Gastrocnemius medialis (tissue), 4 donors: ENCODE data around the gene ANTXR1. TPM values are rescaled to one million over a fixed set of nuclear protein-coding genes. Genes with fewer than 3 reads are reported as not detected.

Source experiments
- ATAC-seq, 2 donors: fragments of 150-250 bp; one replicate each; pipeline ENCODE4 v1.9.1; 2016
- DNase-seq, 2 donors: peaks; one replicate each; pipeline ENCODE4 v3.0.0-alpha.2; 2019
- H3K27ac ChIP-seq, 4 donors: fragments of 200-600 bp; sonication (generic); 1 replicate in 1 of 4; 2 replicates in 3 of 4; pipeline ENCODE4 v1.5.1; 2016 to 2018; ENCODE audit warnings: mild to moderate bottlenecking in 2 of 4, moderate library complexity in 1 of 4
- H3K27me3 ChIP-seq, 3 donors: fragments of 200-600 bp; sonication (generic) in 2 of 3; 1 replicate in 1 of 3; 2 replicates in 2 of 3; pipeline versions ENCODE4 v1.5.1 to v1.6.0; 2016 to 2019; ENCODE audit warnings: mild to moderate bottlenecking in 1 of 3, moderate library complexity in 1 of 3
- H3K36me3 ChIP-seq, 2 donors: fragments of 200-600 bp; sonication (generic) in 1 of 2; one replicate each; pipeline ENCODE4 v1.5.1; 2017 to 2018
- H3K4me1 ChIP-seq, 2 donors: fragments of 200-600 bp; sonication (generic) in 1 of 2; one replicate each; pipeline ENCODE4 v1.5.1; 2016 to 2017; ENCODE audit warnings: mild to moderate bottlenecking in 2 of 2
- H3K4me3 ChIP-seq, 4 donors: fragments of 200-600 bp; sonication (generic) in 3 of 4; 1 replicate in 1 of 4; 2 replicates in 3 of 4; pipeline ENCODE4 v1.5.1; 2016 to 2019; ENCODE audit warnings: mild to moderate bottlenecking in 2 of 4
- H3K9me3 ChIP-seq, 3 donors: fragments of 200-600 bp; sonication (generic) in 2 of 3; 1 replicate in 1 of 3; 2 replicates in 2 of 3; pipeline ENCODE4 v1.5.1; 2016 to 2019
- POLR2A ChIP-seq, 2 donors: fragments of 450-650 bp; IDR thresholded peaks; one replicate each; pipeline ENCODE4 v1.6.1; 2017; ENCODE audit warnings: antibody characterized with exemption in 2 of 2, mild to moderate bottlenecking in 2 of 2, moderate library complexity in 2 of 2
- in situ Hi-C, 4 donors: fragments of 200-750 bp; cut with MboI; loops; one replicate each; pipeline versions ENCODE4 v1.15.0 to v1.8.0; 2017; ENCODE audit warnings: low sequenced_read_pairs in 4 of 4
- intact Hi-C: fragments of 100-400 bp; cut with DNase I; formaldehyde crosslinking; loops from one replicate; pipeline ENCODE4 v1.15.1; 2023; ENCODE audit warnings: low total_unique reads
- total RNA-seq, 4 donors: library from RNA; depleted of rRNA; stranded (reverse); fragments of >200 nt; gene quantifications; one replicate each; pipeline versions ENCODE4 v1.1.0 to v1.2.3, GENCODE V29; 2016
- TF ChIP-seq, protein P1 (sequence below), 5 experiments: fragments of 450-650 bp in 3 of 5; fragments of 200-600 bp in 2 of 5; sonication (generic) in 2 of 5; IDR thresholded peaks in 4 of 5; conservative IDR thresholded peaks in 1 of 5; 1 replicate in 4 of 5; 2 replicates in 1 of 5; pipeline ENCODE4 v1.5.1; 2016 to 2019; ENCODE audit warnings: antibody characterized with exemption in 5 of 5, mild to moderate bottlenecking in 3 of 5, moderate library complexity in 3 of 5

Gene ANTXR1
- 10 to 100 TPM in 2 of 4 donors, 1 to 10 TPM in 2; 8.0 to 13.6 (median 9.7) TPM for total RNA-seq

DNA sequence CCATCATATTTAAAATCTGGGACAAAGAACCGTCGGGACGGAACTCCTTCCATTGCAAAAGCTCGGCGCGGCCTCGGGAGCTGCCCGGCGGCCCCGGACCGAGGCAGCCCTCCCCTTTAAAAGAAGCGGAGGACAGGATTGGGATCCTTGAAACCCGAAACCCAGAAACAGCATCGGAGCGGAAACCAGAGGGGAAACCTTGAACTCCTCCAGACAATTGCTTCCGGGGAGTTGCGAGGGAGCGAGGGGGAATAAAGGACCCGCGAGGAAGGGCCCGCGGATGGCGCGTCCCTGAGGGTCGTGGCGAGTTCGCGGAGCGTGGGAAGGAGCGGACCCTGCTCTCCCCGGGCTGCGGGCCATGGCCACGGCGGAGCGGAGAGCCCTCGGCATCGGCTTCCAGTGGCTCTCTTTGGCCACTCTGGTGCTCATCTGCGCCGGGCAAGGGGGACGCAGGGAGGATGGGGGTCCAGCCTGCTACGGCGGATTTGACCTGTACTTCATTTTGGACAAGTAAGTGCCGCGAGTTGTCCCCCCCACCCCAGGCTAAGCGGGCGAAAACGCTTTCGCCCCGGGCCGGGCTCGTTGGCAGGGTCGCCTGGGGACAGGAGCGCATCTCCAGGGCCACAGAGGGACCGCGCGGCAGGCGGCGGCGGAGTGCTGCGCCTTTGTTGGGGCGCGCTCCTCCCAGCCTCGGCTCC, at the start of gene ANTXR1:
ANTXR1 (plus strand) TSS at position 38 of the 698 bp plus-strand sequence; CDS start at position 359, 321 bp downstream.
- Histone ChIP-seq H3K36me3 (no peaks in the 10 kb centered on the region), H3K27ac (peak within 1 kb of the TSS; percentile 42 to 72 (median 57)), H3K4me1 (peaks cover 18 to 27% of the 10 kb centered on the region in 2 donors), H3K27me3 (peaks cover 6 to 25% (median 22%) of the 10 kb centered on the region in 3 donors), H3K4me3 (peak within 1 kb of the TSS; percentile 67 to 80 (median 74)), H3K9me3 (no peaks in the 10 kb centered on the region)
- no peak for TF ChIP-seq POLR2A (IDR thresholded peaks at IDR 0.05)
- TF ChIP-seq, protein P1, sequence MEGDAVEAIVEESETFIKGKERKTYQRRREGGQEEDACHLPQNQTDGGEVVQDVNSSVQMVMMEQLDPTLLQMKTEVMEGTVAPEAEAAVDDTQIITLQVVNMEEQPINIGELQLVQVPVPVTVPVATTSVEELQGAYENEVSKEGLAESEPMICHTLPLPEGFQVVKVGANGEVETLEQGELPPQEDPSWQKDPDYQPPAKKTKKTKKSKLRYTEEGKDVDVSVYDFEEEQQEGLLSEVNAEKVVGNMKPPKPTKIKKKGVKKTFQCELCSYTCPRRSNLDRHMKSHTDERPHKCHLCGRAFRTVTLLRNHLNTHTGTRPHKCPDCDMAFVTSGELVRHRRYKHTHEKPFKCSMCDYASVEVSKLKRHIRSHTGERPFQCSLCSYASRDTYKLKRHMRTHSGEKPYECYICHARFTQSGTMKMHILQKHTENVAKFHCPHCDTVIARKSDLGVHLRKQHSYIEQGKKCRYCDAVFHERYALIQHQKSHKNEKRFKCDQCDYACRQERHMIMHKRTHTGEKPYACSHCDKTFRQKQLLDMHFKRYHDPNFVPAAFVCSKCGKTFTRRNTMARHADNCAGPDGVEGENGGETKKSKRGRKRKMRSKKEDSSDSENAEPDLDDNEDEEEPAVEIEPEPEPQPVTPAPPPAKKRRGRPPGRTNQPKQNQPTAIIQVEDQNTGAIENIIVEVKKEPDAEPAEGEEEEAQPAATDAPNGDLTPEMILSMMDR (IDR thresholded peaks at IDR 0.05 in 4 of 5, conservative IDR thresholded peaks at IDR 0.05 in 1 of 5) = peak in 1 of 5 experiments; percentile 15
- intact Hi-C loops (loop anchor here (1.0 to 5.0 kb wide), 2 partner anchors 164 to 294 kb away; no protein-coding TSS in a partner anchor), in situ Hi-C loops (loop anchor here in 3 of 4 donors (5.0 to 10.0 kb wide), 3 partner anchors 292 to 302 kb away; no protein-coding TSS in a partner anchor)
- DNase-seq (peak; percentile 32 to 41), ATAC-seq (peak; percentile 82 to 90)

DNA sequence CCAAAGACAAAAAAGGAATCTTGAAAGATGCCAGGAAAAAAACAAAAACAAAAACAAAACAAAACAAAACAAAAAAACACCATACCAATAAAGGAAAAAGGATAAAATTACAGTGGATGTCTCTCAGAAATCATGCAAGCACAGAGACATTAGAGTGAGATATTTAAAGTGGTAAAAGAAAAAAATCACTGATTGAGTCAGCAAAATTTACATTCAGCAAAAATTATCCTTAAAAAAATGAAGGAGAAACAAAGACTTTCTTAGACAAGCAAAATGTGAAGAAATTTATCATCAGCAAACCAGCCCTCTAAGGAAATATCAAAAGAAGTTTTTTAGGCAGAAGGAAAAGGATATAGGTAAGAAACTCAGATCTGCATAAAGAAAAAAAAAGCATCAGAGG, 48.7 kb upstream of the ANTXR1 start:
- no peak for DNase-seq
- no peak overlapping the region for H3K27ac ChIP-seq
- ATAC-seq = no peak
- no peaks in the 10 kb centered on the region for H3K36me3 ChIP-seq
- H3K9me3 ChIP-seq = no peaks in the 10 kb centered on the region
- no peaks in the 10 kb centered on the region for H3K4me1 ChIP-seq
- no peaks in the 10 kb centered on the region for H3K27me3 ChIP-seq
- H3K4me3 ChIP-seq = no peak overlapping the region
- in situ Hi-C loops (no loop called here), intact Hi-C loops (no loop called here)
- TF ChIP-seq POLR2A (IDR thresholded peaks at IDR 0.05) = no peak
- TF ChIP-seq, protein P1 (IDR thresholded peaks at IDR 0.05 in 4 of 5, conservative IDR thresholded peaks at IDR 0.05 in 1 of 5) = no peak

DNA sequence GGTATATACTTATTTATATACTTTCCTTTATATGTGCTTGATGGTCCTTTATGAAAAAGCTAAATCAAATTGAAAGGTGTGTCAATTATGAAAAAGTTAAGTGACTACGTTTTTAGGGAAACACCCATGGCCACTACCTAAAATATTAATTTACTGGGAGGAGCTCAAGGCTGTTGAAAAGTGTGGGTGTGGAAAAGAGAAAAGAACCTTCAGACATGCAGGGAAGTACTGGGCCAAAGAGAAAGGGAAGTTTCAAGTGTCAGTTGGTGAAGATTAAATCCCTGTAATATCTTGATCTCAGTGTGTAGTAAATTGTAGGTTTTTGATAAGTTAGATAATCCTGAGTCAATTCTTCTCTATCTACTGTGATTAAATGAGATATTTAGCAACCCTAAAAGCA, 44.8 kb upstream of the ANTXR1 start:
- in situ Hi-C loops = no loop called here

DNA sequence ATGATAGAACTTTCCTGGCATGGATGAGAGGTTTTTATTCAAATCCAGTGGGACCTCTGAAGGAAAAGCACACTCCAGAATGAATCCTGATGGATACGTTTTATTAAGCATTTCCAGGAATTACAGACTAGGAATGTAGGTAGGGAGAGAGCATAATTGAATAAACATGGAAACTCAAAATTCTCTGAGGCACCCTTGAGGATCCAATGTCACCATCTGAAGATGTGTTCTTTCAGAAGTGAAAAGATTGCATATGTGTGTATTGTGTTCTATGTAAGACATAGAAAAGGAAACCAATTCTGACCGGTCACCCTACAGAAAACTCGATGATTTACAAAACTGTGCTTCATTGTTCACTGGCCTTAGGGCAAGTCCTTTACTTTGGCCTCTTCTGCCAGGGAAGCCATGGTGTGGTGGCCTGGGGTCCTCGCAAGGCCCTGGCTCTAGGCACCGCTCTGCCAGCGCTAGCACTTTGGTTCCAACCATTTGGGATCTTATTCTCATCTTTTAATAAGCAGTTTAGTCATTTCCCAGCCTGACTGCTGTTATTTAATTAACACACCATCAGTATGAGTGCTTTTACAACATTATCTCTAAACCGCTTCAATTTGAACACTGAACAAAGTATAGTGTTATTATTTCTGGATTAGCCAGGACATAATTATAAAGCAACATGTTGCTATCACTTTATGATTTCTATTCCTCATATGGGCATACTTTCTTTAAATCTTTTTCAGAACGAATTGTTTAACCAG, 43.1 kb upstream of the ANTXR1 start:
- no peak overlapping the region for H3K27ac ChIP-seq
- DNase-seq = no peak
- intact Hi-C loops = no loop called here

More for the DNA sequence above, 44.8 kb upstream of the ANTXR1 start:
- H3K36me3 ChIP-seq = no peaks in the 10 kb centered on the region
- DNase-seq (no peak), ATAC-seq (no peak)
- no peaks in the 10 kb centered on the region for H3K27me3 ChIP-seq
- H3K27ac ChIP-seq = no peak overlapping the region
- TF ChIP-seq, protein P1 (IDR thresholded peaks at IDR 0.05 in 4 of 5, conservative IDR thresholded peaks at IDR 0.05 in 1 of 5) = no peak
- TF ChIP-seq POLR2A (IDR thresholded peaks at IDR 0.05) = no peak
- intact Hi-C loops = no loop called here
- H3K4me3 ChIP-seq = no peak overlapping the region
- H3K9me3 ChIP-seq = no peaks in the 10 kb centered on the region
- no peaks in the 10 kb centered on the region for H3K4me1 ChIP-seq

More for the DNA sequence above, 43.1 kb upstream of the ANTXR1 start:
- no peak for TF ChIP-seq POLR2A (IDR thresholded peaks at IDR 0.05)
- TF ChIP-seq, protein P1 (IDR thresholded peaks at IDR 0.05 in 4 of 5, conservative IDR thresholded peaks at IDR 0.05 in 1 of 5) = no peak
- Histone ChIP-seq H3K9me3 (no peaks in the 10 kb centered on the region), H3K27me3 (no peaks in the 10 kb centered on the region), H3K4me3 (no peak overlapping the region), H3K36me3 (no peaks in the 10 kb centered on the region), H3K4me1 (no peaks in the 10 kb centered on the region)
- in situ Hi-C loops = no loop called here
- ATAC-seq = no peak
